GM12875 (cell line): ENCODE results near the gene NEDD4.

Experiments
- H3K4me3 ChIP-seq: one replicate; pipeline ENCODE4 v1.5.1; 2011; ENCODE audit warnings: low read depth, low read length, control low read depth
- TF ChIP-seq, protein P1 (sequence below): IDR thresholded peaks from 2 replicates; pipeline ENCODE4 v1.5.1; 2011; ENCODE audit warnings: low read depth, mild to moderate bottlenecking, control low read depth, inconsistent platforms, low read length, moderate library complexity, borderline replicate concordance; ENCODE audit not compliant: insufficient read depth

NEDD4 gene

DNA sequence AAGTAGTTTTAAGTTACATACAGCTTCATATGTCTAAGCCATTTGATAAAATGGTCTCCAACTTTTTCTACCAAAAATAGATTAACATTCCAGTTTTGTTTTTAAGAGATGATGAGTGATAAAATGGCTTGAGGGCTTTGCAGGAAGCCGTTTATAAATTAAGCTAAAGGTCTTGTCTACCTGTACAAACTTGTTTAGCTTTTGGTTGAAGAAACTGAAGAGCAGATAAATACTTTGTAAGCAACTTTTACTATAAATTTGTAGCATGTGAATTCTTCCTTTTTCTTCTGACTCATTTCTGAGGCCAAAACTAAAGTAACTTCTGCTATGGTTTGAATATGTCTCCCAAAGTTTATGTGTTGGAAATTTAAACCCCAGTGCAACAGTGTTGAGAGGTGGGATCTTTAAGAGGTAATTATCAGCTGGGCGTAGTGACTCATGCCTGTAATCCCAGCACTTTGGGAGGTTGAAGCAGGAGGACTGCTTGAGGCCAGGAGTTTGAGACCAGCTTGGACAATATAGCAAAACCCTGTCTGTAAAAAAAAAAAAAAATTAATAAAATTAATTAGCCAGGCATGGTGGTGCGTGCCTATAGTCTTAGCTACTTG lies 8.2 kb upstream of the NEDD4 start:
- no peak overlapping the region for H3K4me3 ChIP-seq
- TF ChIP-seq, protein P1, sequence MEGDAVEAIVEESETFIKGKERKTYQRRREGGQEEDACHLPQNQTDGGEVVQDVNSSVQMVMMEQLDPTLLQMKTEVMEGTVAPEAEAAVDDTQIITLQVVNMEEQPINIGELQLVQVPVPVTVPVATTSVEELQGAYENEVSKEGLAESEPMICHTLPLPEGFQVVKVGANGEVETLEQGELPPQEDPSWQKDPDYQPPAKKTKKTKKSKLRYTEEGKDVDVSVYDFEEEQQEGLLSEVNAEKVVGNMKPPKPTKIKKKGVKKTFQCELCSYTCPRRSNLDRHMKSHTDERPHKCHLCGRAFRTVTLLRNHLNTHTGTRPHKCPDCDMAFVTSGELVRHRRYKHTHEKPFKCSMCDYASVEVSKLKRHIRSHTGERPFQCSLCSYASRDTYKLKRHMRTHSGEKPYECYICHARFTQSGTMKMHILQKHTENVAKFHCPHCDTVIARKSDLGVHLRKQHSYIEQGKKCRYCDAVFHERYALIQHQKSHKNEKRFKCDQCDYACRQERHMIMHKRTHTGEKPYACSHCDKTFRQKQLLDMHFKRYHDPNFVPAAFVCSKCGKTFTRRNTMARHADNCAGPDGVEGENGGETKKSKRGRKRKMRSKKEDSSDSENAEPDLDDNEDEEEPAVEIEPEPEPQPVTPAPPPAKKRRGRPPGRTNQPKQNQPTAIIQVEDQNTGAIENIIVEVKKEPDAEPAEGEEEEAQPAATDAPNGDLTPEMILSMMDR = no peak

GRCh38 chr15:55999658-56000057 lies 6.2 kb upstream of the NEDD4 start:
- H3K4me3 ChIP-seq = no peak overlapping the region
- TF ChIP-seq, protein P1 = no peak

DNA sequence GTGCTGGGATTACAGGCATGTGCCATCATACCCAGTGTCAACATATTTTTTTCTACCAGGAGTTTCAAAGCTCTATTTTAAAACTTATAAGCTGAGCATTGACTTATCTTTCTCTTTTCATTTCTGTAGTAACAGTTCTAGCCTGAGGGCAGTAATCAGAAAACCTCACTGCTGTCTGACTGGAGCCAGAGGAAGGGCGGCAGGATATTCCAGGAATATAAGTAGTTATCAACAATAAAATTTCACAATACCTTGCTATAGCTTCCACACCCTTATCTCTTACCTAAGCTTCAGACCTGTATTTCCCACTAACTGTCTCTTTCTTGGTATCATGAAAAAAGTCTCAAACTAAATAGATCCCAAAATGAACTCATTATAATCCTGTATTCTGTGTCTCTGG lies 5.1 kb upstream of the NEDD4 start:
- TF ChIP-seq, protein P1 = no peak
- no peak overlapping the region for H3K4me3 ChIP-seq

- TF ChIP-seq, protein P1 = no peak
- H3K4me3 ChIP-seq = peak overlapping the region; percentile 75
These were observed 570 bp upstream of the NEDD4 start for GRCh38 chr15:55993804-55994560.

GRCh38 chr15:55992769-55993110 lies 672 bp downstream of the NEDD4 start:
- TF ChIP-seq, protein P1 = no peak
- peak overlapping the region; percentile 75 for H3K4me3 ChIP-seq

- TF ChIP-seq, protein P1 = no peak
- peak overlapping the region; percentile 75 for H3K4me3 ChIP-seq
These were observed 1.3 kb downstream of the NEDD4 start for GRCh38 chr15:55991802-55992768.

GRCh38 chr15:55990998-55991397 lies 2.4 kb downstream of the NEDD4 start:
- no peak overlapping the region for H3K4me3 ChIP-seq
- TF ChIP-seq, protein P1 = no peak
